HCT116 (cell line): ENCODE results near the gene TMEM168. TPM values are rescaled to one million over a fixed set of nuclear protein-coding genes. Genes with fewer than 3 reads are reported as not detected.

Experiments
- ATAC-seq: fragments of 200-7000 bp; cut with Tn5 transposase; 2 replicates; pipeline ENCODE4 v1.9.1; 2020; ENCODE audit warnings: mild to moderate bottlenecking, moderate library complexity
- BruUV-seq: library from RNA; stranded (reverse); fragments of 400-500 nt; replicated peaks from 2 replicates; lab custom pipeline; 2021; lab: Mats Ljungman, UMichigan
- CTCF ChIA-PET: fragments of 300-600 bp; sonication (Branson Sonifier 250); formaldehyde crosslinking; loops from one replicate; lab custom pipeline; 2021; ENCODE audit warnings: antibody characterized with exemption; lab: Charles Lee
- POLR2A ChIA-PET: fragments of 300-600, 350-600 bp; sonication (Branson Sonifier 250); formaldehyde crosslinking; loops from one replicate; lab custom pipeline; 2021; ENCODE audit warnings: antibody characterized with exemption; lab: Charles Lee
- RAD21 ChIA-PET, 2 experiments: fragments of 300-600 bp; sonication (Branson Sonifier 250); formaldehyde crosslinking; loops; one replicate each; lab custom pipeline; 2023; ENCODE audit warnings: low total read pairs in 2 of 2; ENCODE audit not compliant: uncharacterized antibody in 2 of 2, unreplicated experiment in 2 of 2, low non-redundant PET in 1 of 2; lab: Charles Lee
- DNase-seq: peaks from one replicate; pipeline ENCODE4 v3.0.0-alpha.2; 2010; ENCODE audit warnings: low read depth, low spot score
- H2AFZ ChIP-seq: fragments of 200-600 bp; shearing (Covaris generic), sonication (generic); 2 replicates; pipeline ENCODE4 v1.6.1; 2017; ENCODE audit warnings: low read depth, mixed run types, mixed read lengths, antibody characterized with exemption, low read length; ENCODE audit not compliant: poor library complexity, severe bottlenecking
- H3K27ac ChIP-seq: 2 replicates; pipeline ENCODE4 v1.5.1; 2012; ENCODE audit warnings: low read depth, low read length
- H3K27me3 ChIP-seq: fragments of 200-600 bp; sonication (generic); 2 replicates; pipeline ENCODE4 v1.6.1; 2016; ENCODE audit warnings: mixed run types, low read length, mixed read lengths; ENCODE audit not compliant: insufficient read depth
- H3K36me3 ChIP-seq, 2 experiments: fragments of 200-500 bp in 1 of 2; fragments of 200-600 bp in 1 of 2; sonication (Bioruptor generic) in 1 of 2; sonication (generic) in 1 of 2; 2 replicates each; pipeline versions ENCODE4 v1.5.1 to v1.6.1; 2014 to 2016; ENCODE audit warnings: low read length in 2 of 2, inconsistent platforms in 1 of 2, mixed read lengths in 1 of 2, mixed run types in 1 of 2; ENCODE audit not compliant: insufficient read depth in 2 of 2, control insufficient read depth in 1 of 2
- H3K4me1 ChIP-seq, 2 experiments: fragments of 200-600 bp in 1 of 2; sonication (generic) in 1 of 2; 2 replicates each; pipeline versions ENCODE4 v1.5.1 to v1.6.1; 2012 to 2017; ENCODE audit warnings: low read length in 2 of 2, inconsistent platforms in 1 of 2, mild to moderate bottlenecking in 1 of 2, mixed read lengths in 1 of 2, mixed run types in 1 of 2, moderate library complexity in 1 of 2; ENCODE audit not compliant: insufficient read depth in 2 of 2, control insufficient read depth in 1 of 2
- H3K4me2 ChIP-seq: fragments of 200-600 bp; sonication (generic); 2 replicates; pipeline ENCODE4 v1.6.1; 2017; ENCODE audit warnings: mixed run types, low read length, mixed read lengths
- H3K4me3 ChIP-seq, 2 experiments: fragments of 200-600 bp in 1 of 2; sonication (generic) in 1 of 2; replicated peaks in 1 of 2; 2 replicates each; pipeline ENCODE4 v1.5.1; 2011 to 2016; ENCODE audit warnings: low read length in 2 of 2, control low read depth in 1 of 2, low read depth in 1 of 2, mild to moderate bottlenecking in 1 of 2, mixed read lengths in 1 of 2, mixed run types in 1 of 2
- H3K79me2 ChIP-seq: fragments of 200-600 bp; sonication (generic); 2 replicates; pipeline ENCODE4 v1.6.1; 2017; ENCODE audit warnings: mild to moderate bottlenecking, mixed run types, low read length, moderate library complexity, mixed read lengths; ENCODE audit not compliant: insufficient read depth
- H3K9ac ChIP-seq: fragments of 200-600 bp; sonication (generic); 2 replicates; pipeline ENCODE4 v1.6.1; 2016; ENCODE audit warnings: low read length, mixed read lengths
- H3K9me2 ChIP-seq: fragments of 200-600 bp; sonication (generic), shearing (Covaris generic); 2 replicates; pipeline ENCODE4 v1.6.1; 2017; ENCODE audit warnings: mixed run types, mild to moderate bottlenecking, moderate library complexity; ENCODE audit not compliant: insufficient read depth
- H3K9me3 ChIP-seq, 2 experiments: fragments of 200-500 bp in 1 of 2; fragments of 200-600 bp in 1 of 2; sonication (Bioruptor generic) in 1 of 2; sonication (generic) in 1 of 2; 2 replicates each; pipeline ENCODE4 v1.6.1; 2014 to 2017; ENCODE audit warnings: low read length in 2 of 2, mixed read lengths in 2 of 2, inconsistent platforms in 1 of 2, low read depth in 1 of 2, mild to moderate bottlenecking in 1 of 2, mixed run types in 1 of 2, moderate library complexity in 1 of 2; ENCODE audit not compliant: control insufficient read depth in 1 of 2, insufficient read depth in 1 of 2
- H4K20me1 ChIP-seq: fragments of 200-600 bp; sonication (generic), shearing (Covaris generic); 2 replicates; pipeline ENCODE4 v1.6.1; 2017; ENCODE audit warnings: mixed run types, mild to moderate bottlenecking, moderate library complexity; ENCODE audit not compliant: insufficient read depth
- EGR1 ChIP-seq: IDR thresholded peaks from 2 replicates; pipeline ENCODE4 v1.6.1; 2012; ENCODE audit warnings: low read depth
- ELF1 ChIP-seq: IDR thresholded peaks from 2 replicates; pipeline ENCODE4 v1.6.1; 2012; ENCODE audit warnings: low read depth, borderline replicate concordance
- EZH2phosphoT487 ChIP-seq: fragments of 200-600 bp; IDR thresholded peaks from 2 replicates; pipeline ENCODE4 v1.6.1; 2018; ENCODE audit warnings: antibody characterized with exemption, borderline replicate concordance
- SP1 ChIP-seq: IDR thresholded peaks from 2 replicates; pipeline ENCODE4 v1.6.1; 2012; ENCODE audit warnings: low read depth
- YY1 ChIP-seq: IDR thresholded peaks from 2 replicates; pipeline ENCODE4 v1.6.1; 2011; ENCODE audit warnings: low read length, low read depth, moderate library complexity, mild to moderate bottlenecking; ENCODE audit not compliant: insufficient replicate concordance; ENCODE audit errors: extremely low read depth
- intact Hi-C: fragments of 100-400 bp; cut with micrococcal nuclease; formaldehyde crosslinking; loops from 2 replicates; pipeline ENCODE4 v1.10.0; 2022
- total RNA-seq: library from RNA; stranded (reverse); gene quantifications from one replicate; pipeline ENCODE4 v1.2.1, GENCODE V29; 2021; ENCODE audit not compliant: unreplicated experiment

Gene TMEM168
- total RNA-seq, 1 experiment from 2014 or later = 16.5 TPM

DNA sequence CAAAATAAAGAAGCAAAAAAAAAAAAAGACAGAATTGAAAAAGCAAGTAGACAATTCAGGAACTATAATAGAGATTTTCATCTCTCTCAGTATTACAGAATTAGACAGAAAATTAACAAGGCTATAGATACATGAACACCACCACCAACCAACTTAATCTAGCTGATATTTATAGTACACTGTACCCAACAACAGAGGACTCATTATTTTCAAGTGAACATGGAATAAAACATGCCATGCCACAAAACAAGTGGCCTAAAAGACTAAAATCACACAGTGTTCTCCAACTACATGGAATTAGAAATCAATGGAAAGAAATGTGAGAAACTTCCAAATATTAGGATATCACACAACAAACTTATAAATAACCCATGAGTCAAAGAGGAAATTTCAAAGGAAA, 9.1 kb downstream of the TMEM168 start:
- POLR2A ChIA-PET = no interaction called here
- no peak for ATAC-seq
- intact Hi-C loops = no loop called here

DNA sequence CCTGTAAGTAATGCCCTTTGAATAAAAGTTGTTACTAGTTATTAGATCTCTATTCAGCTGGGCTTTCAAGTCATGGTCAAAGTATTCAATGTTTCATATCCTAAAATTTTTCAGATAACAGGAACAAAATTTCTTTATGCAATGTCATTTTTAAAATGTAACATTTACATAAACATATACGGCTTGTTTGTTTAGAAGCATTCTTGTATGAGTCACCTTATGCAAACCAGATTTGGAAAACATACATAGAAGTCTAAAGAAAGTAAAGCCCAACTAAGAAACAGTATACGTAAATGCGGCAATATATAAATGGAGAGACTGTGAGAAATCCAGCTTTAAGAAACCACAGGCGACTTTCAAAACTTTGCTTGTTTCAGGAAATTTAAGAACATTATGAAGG, 10.5 kb downstream of the TMEM168 start:
- H3K9ac ChIP-seq = no peak overlapping the region
- intact Hi-C loops = no loop called here
- no peak overlapping the region for H3K4me2 ChIP-seq
- ChIA-PET RAD21 (no interaction called here), CTCF (no interaction called here), POLR2A (no interaction called here)
- H3K36me3 ChIP-seq = peaks cover 0 to 15% of the 10 kb centered on the region in 2 experiments; a peak in 1 of 4 replicates
- no peaks in the 10 kb centered on the region for H3K9me3 ChIP-seq
- H2AFZ ChIP-seq = no peak overlapping the region
- no peaks in the 10 kb centered on the region for H3K9me2 ChIP-seq
- ATAC-seq = no peak
- TF ChIP-seq EZH2phosphoT487 = no peak
- H3K4me3 ChIP-seq = no peak overlapping the region
- H3K4me1 ChIP-seq = no peaks in the 10 kb centered on the region
- peaks cover 34% of the 10 kb centered on the region for H3K79me2 ChIP-seq
- no peak overlapping the region for H3K27ac ChIP-seq
- no peaks in the 10 kb centered on the region for H3K27me3 ChIP-seq
- DNase-seq = no peak
- no TSS peak for BruUV-seq
- H4K20me1 ChIP-seq = peaks cover 3% of the 10 kb centered on the region; the same call in 1 of the 2 replicates

More for the DNA sequence above, 9.1 kb downstream of the TMEM168 start:
- no peak overlapping the region for H3K4me2 ChIP-seq
- peaks cover 3% of the 10 kb centered on the region; the same call in 1 of the 2 replicates for H4K20me1 ChIP-seq
- no peak overlapping the region for H3K4me3 ChIP-seq
- no peak overlapping the region for H3K27ac ChIP-seq
- RAD21 ChIA-PET = no interaction called here
- no peak overlapping the region for H2AFZ ChIP-seq
- BruUV-seq = no TSS peak
- TF ChIP-seq YY1 (no peak), SP1 (no peak), ELF1 (no peak), EGR1 (no peak)
- peaks cover 0 to 15% of the 10 kb centered on the region in 2 experiments; a peak in 1 of 4 replicates for H3K36me3 ChIP-seq
- H3K4me1 ChIP-seq = no peaks in the 10 kb centered on the region
- CTCF ChIA-PET = no interaction called here
- H3K79me2 ChIP-seq = peaks cover 39% of the 10 kb centered on the region
- H3K9ac ChIP-seq = no peak overlapping the region
- no peak for DNase-seq
- H3K27me3 ChIP-seq = no peaks in the 10 kb centered on the region
- H3K9me2 ChIP-seq = no peaks in the 10 kb centered on the region
- no peaks in the 10 kb centered on the region for H3K9me3 ChIP-seq
